GM23338 (cell line): ENCODE data around the gene SLC37A4. TPM values are rescaled to one million over a fixed set of nuclear protein-coding genes. Genes with fewer than 3 reads are reported as not detected.

Experiments used
- ATAC-seq: fragments of 200-7000 bp; cut with Tn5 transposase; 3 replicates; pipeline ENCODE4 v1.9.1; 2020
- DNase-seq: peaks from one replicate; pipeline ENCODE4 v3.0.0-alpha.2; 2015; ENCODE audit warnings: low spot score
- H2AFZ ChIP-seq: fragments of 200-600 bp; sonication (generic); 2 replicates; pipeline ENCODE4 v1.8.0; 2016; ENCODE audit warnings: antibody characterized with exemption, mild to moderate bottlenecking, moderate library complexity
- H3F3A ChIP-seq: fragments of 200-600 bp; sonication (generic); replicated peaks from 2 replicates; pipeline ENCODE4 v1.8.0; 2017; ENCODE audit warnings: antibody characterized with exemption, mixed run types, low read depth
- H3K27ac ChIP-seq: fragments of 200-600 bp; sonication (generic); 2 replicates; pipeline ENCODE4 v1.6.1; 2016; ENCODE audit warnings: low read depth
- H3K27me3 ChIP-seq: fragments of 200-600 bp; sonication (generic); 2 replicates; pipeline ENCODE4 v1.8.0; 2016; ENCODE audit warnings: mild to moderate bottlenecking, mixed run types, moderate library complexity; ENCODE audit not compliant: insufficient read depth
- H3K36me3 ChIP-seq: fragments of 200-600 bp; sonication (generic); 2 replicates; pipeline ENCODE4 v1.8.0; 2016; ENCODE audit warnings: mild to moderate bottlenecking; ENCODE audit not compliant: insufficient read depth
- H3K4me1 ChIP-seq: fragments of 200-600 bp; sonication (generic); 2 replicates; pipeline ENCODE4 v1.8.0; 2016; ENCODE audit warnings: mild to moderate bottlenecking, moderate library complexity; ENCODE audit not compliant: insufficient read depth
- H3K4me2 ChIP-seq: fragments of 200-600 bp; sonication (generic); 2 replicates; pipeline ENCODE4 v1.7.1; 2017; ENCODE audit warnings: mixed run types
- H3K4me3 ChIP-seq: fragments of 200-600 bp; sonication (generic); 2 replicates; pipeline ENCODE4 v1.6.1; 2016; ENCODE audit warnings: mixed run types
- H3K79me2 ChIP-seq: fragments of 200-600 bp; sonication (generic); replicated peaks from 2 replicates; pipeline ENCODE4 v1.8.0; 2017; ENCODE audit warnings: mild to moderate bottlenecking; ENCODE audit not compliant: insufficient read depth
- H3K9me2 ChIP-seq: fragments of 200-600 bp; sonication (generic); 2 replicates; pipeline ENCODE4 v1.8.0; 2017; ENCODE audit not compliant: insufficient read depth
- H4K20me1 ChIP-seq: fragments of 200-600 bp; sonication (generic); replicated peaks from 2 replicates; pipeline ENCODE4 v1.8.0; 2017; ENCODE audit warnings: mild to moderate bottlenecking; ENCODE audit not compliant: insufficient read depth
- H3K27ac Mint-ChIP-seq: 2 replicates; pipeline ENCODE4 v1.8.0; 2020; ENCODE audit warnings: inconsistent platforms, mild to moderate bottlenecking, moderate library complexity, mixed read lengths
- H3K27me3 Mint-ChIP-seq: 3 replicates; pipeline ENCODE4 v1.8.0; 2022; ENCODE audit warnings: low read depth, mild to moderate bottlenecking, moderate library complexity, mixed read lengths, inconsistent platforms; ENCODE audit not compliant: insufficient read depth, poor library complexity
- H3K36me3 Mint-ChIP-seq: 3 replicates; pipeline ENCODE4 v1.8.0; 2021; ENCODE audit warnings: low read depth, mild to moderate bottlenecking, inconsistent platforms, moderate library complexity, mixed read lengths
- H3K4me1 Mint-ChIP-seq: 3 replicates; pipeline ENCODE4 v1.8.0; 2020; ENCODE audit warnings: mild to moderate bottlenecking, inconsistent platforms, mixed read lengths
- H3K4me3 Mint-ChIP-seq: 3 replicates; pipeline ENCODE4 v1.8.0; 2021; ENCODE audit warnings: moderate library complexity, mild to moderate bottlenecking, inconsistent platforms, mixed read lengths
- H3K9me3 Mint-ChIP-seq: 3 replicates; pipeline ENCODE4 v1.8.0; 2020; ENCODE audit warnings: moderate library complexity, mild to moderate bottlenecking, inconsistent platforms, mixed read lengths
- CREB1 ChIP-seq: fragments of 250-450 bp; sonication (Bioruptor Pico); IDR thresholded peaks from 2 replicates; pipeline ENCODE4 v1.5.0; 2020; ENCODE audit warnings: low read depth, mild to moderate bottlenecking, moderate library complexity
- EZH2 ChIP-seq: fragments of 200-600 bp; sonication (generic); IDR thresholded peaks from one replicate; pipeline ENCODE4 v1.8.0; 2017; ENCODE audit warnings: antibody characterized with exemption, mild to moderate bottlenecking, low read depth; ENCODE audit not compliant: unreplicated experiment
- EZH2phosphoT487 ChIP-seq: fragments of 200-600 bp; sonication (generic); IDR thresholded peaks from one replicate; pipeline ENCODE4 v1.8.1; 2018; ENCODE audit warnings: antibody characterized with exemption; ENCODE audit not compliant: unreplicated experiment
- JUNB ChIP-seq: IDR thresholded peaks from one replicate; pipeline ENCODE4 v1.6.1; 2016; ENCODE audit warnings: antibody characterized with exemption; ENCODE audit not compliant: unreplicated experiment
- NANOG ChIP-seq: IDR thresholded peaks from 2 replicates; pipeline ENCODE4 v1.6.1; 2016; ENCODE audit warnings: antibody characterized with exemption, borderline replicate concordance
- POLR2AphosphoS5 ChIP-seq: IDR thresholded peaks from 2 replicates; pipeline ENCODE4 v1.6.1; 2016; ENCODE audit warnings: antibody characterized with exemption, low read depth
- STAT1 ChIP-seq: IDR thresholded peaks from one replicate; pipeline ENCODE4 v1.6.1; 2016; ENCODE audit warnings: antibody characterized with exemption; ENCODE audit not compliant: unreplicated experiment
- ZNF114 ChIP-seq: fragments of 250-450 bp; sonication (Bioruptor Pico); IDR thresholded peaks from 2 replicates; pipeline ENCODE4 v1.5.0; 2020; ENCODE audit warnings: mild to moderate bottlenecking, moderate library complexity
- ZNF331 ChIP-seq: fragments of 250-450 bp; sonication (Bioruptor Pico); IDR thresholded peaks from 2 replicates; pipeline ENCODE4 v1.5.0; 2020; ENCODE audit warnings: low read depth, mild to moderate bottlenecking, moderate library complexity
- polyA plus RNA-seq: library from polyadenylated mRNA; unstranded; fragments of >200 nt; fragmentation: Nextera tagmentation; extraction: Ambion mirVana; gene quantifications from 2 replicates; pipeline ENCODE4 v1.2.1, GENCODE V29; 2016
- total RNA-seq: library from RNA; depleted of rRNA; stranded (reverse); fragments of >200 nt; shearing (Covaris generic); gene quantifications from 2 replicates; pipeline ENCODE4 v1.2.3, GENCODE V29; 2014
- TF ChIP-seq, protein P1 (sequence below), 2 experiments: fragments of 200-600 bp in 1 of 2; sonication (generic) in 1 of 2; conservative IDR thresholded peaks; 2 replicates each; pipeline versions ENCODE4 v1.5.1 to v1.6.1; 2016 to 2017; ENCODE audit warnings: antibody characterized with exemption in 2 of 2, low read depth in 2 of 2, mild to moderate bottlenecking in 2 of 2, moderate library complexity in 1 of 2

Gene SLC37A4
- total and polyA plus RNA-seq, 2 experiments from 2014 or later: 23.4 to 56.4 TPM

GRCh38 chr11:119049081-119049480, 18.4 kb upstream of the SLC37A4 start:
- Histone ChIP-seq H2AFZ (no peak overlapping the region), H3K4me2 (no peak overlapping the region), H3K4me3 (no peak overlapping the region), H4K20me1 (peaks cover 16% of the 10 kb centered on the region), H3F3A (peaks cover 6% of the 10 kb centered on the region; the same call in 1 of the 2 replicates), H3K36me3 (peaks cover 52% of the 10 kb centered on the region), H3K4me1 (peaks cover 13% of the 10 kb centered on the region), H3K9me2 (no peaks in the 10 kb centered on the region), H3K79me2 (peaks cover 12% of the 10 kb centered on the region), H3K27me3 (no peaks in the 10 kb centered on the region), H3K27ac (no peak overlapping the region)
- DNase-seq (no peak), ATAC-seq (no peak)
- no peak overlapping the region for H3K4me3 Mint-ChIP-seq
- peaks cover 15% of the 10 kb centered on the region for H3K4me1 Mint-ChIP-seq
- H3K27me3 Mint-ChIP-seq: peaks cover 13% of the 10 kb centered on the region
- no peaks in the 10 kb centered on the region for H3K9me3 Mint-ChIP-seq
- TF ChIP-seq STAT1 (no peak), ZNF114 (no peak), JUNB (no peak), NANOG (no peak), EZH2phosphoT487 (no peak)
- peaks cover 97% of the 10 kb centered on the region for H3K36me3 Mint-ChIP-seq
- no peak overlapping the region for H3K27ac Mint-ChIP-seq

DNA sequence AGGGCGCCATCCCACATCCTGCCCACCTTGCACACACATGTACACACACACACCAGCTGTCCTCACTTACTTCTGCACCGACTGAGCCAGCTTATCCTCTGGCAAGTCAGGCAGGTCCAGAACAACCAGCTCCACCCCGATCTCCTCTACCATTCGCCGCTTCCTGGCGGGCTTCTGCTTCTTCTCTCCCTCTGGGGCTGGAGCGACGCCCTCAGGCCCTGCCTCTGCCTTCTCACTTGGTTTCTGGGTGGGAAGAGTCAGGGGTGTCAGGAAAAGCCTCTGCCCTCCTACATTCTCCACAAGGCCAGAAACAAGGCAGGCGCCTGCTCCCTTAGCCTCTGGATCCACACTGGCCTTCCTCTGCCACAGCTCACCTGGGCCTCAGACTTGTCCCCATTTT, 18.0 kb upstream of the SLC37A4 start:
- H3K27ac Mint-ChIP-seq: no peak overlapping the region
- peaks cover 93% of the 10 kb centered on the region for H3K36me3 Mint-ChIP-seq
- Histone ChIP-seq H3K27ac (no peak overlapping the region), H3K4me3 (no peak overlapping the region), H3K4me2 (no peak overlapping the region), H2AFZ (no peak overlapping the region), H3K4me1 (peaks cover 13% of the 10 kb centered on the region), H3K9me2 (no peaks in the 10 kb centered on the region), H4K20me1 (peaks cover 13% of the 10 kb centered on the region), H3K79me2 (peaks cover 8% of the 10 kb centered on the region), H3K36me3 (peaks cover 47% of the 10 kb centered on the region), H3K27me3 (no peaks in the 10 kb centered on the region), H3F3A (peaks cover 6% of the 10 kb centered on the region; the same call in 1 of the 2 replicates)
- H3K27me3 Mint-ChIP-seq: peaks cover 13% of the 10 kb centered on the region
- DNase-seq (no peak), ATAC-seq (no peak)
- no peak overlapping the region for H3K4me3 Mint-ChIP-seq
- H3K4me1 Mint-ChIP-seq: peaks cover 15% of the 10 kb centered on the region
- no peaks in the 10 kb centered on the region for H3K9me3 Mint-ChIP-seq
- TF ChIP-seq JUNB (no peak), NANOG (no peak), CREB1 (CRISPR knock-in tag) (no peak)

- peaks cover 6% of the 10 kb centered on the region; the same call in 1 of the 2 replicates for H3F3A ChIP-seq
- H3K36me3 Mint-ChIP-seq: peaks cover 79% of the 10 kb centered on the region
- no peaks in the 10 kb centered on the region for H3K9me2 ChIP-seq
- no peaks in the 10 kb centered on the region for H3K27me3 ChIP-seq
- H3K79me2 ChIP-seq: no peaks in the 10 kb centered on the region
- peaks cover 10% of the 10 kb centered on the region for H3K27me3 Mint-ChIP-seq
- H3K4me2 ChIP-seq: no peak overlapping the region
- DNase-seq (no peak), ATAC-seq (no peak)
- no peak overlapping the region for H3K4me3 Mint-ChIP-seq
- H3K27ac Mint-ChIP-seq: no peak overlapping the region
- H3K4me1 ChIP-seq: peaks cover 13% of the 10 kb centered on the region
- H3K36me3 ChIP-seq: peaks cover 34% of the 10 kb centered on the region
- H3K4me1 Mint-ChIP-seq: peaks cover 15% of the 10 kb centered on the region
- H2AFZ ChIP-seq: no peak overlapping the region
- H3K9me3 Mint-ChIP-seq: no peaks in the 10 kb centered on the region
- no peak overlapping the region for H3K4me3 ChIP-seq
- no peak overlapping the region for H3K27ac ChIP-seq
- peaks cover 6% of the 10 kb centered on the region for H4K20me1 ChIP-seq
- no peak for TF ChIP-seq ZNF331 (CRISPR knock-in tag)
- TF ChIP-seq POLR2AphosphoS5: no peak
- TF ChIP-seq, protein P1, sequence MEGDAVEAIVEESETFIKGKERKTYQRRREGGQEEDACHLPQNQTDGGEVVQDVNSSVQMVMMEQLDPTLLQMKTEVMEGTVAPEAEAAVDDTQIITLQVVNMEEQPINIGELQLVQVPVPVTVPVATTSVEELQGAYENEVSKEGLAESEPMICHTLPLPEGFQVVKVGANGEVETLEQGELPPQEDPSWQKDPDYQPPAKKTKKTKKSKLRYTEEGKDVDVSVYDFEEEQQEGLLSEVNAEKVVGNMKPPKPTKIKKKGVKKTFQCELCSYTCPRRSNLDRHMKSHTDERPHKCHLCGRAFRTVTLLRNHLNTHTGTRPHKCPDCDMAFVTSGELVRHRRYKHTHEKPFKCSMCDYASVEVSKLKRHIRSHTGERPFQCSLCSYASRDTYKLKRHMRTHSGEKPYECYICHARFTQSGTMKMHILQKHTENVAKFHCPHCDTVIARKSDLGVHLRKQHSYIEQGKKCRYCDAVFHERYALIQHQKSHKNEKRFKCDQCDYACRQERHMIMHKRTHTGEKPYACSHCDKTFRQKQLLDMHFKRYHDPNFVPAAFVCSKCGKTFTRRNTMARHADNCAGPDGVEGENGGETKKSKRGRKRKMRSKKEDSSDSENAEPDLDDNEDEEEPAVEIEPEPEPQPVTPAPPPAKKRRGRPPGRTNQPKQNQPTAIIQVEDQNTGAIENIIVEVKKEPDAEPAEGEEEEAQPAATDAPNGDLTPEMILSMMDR (conservative IDR thresholded peaks at IDR 0.05; ENCODE audit: low read depth in 2 of 2): no peak
- TF ChIP-seq EZH2: no peak
- TF ChIP-seq NANOG: no peak
- no peak for TF ChIP-seq JUNB
- no peak for TF ChIP-seq ZNF114
- TF ChIP-seq EZH2phosphoT487: no peak
Observed at GRCh38 chr11:119047205-119047604, 16.5 kb upstream of the SLC37A4 start.
